Measurements from ENCODE around the gene MAP4K2. TPM values are rescaled to one million over a fixed set of nuclear protein-coding genes. Genes with fewer than 3 reads are reported as not detected.

The MAP4K2 gene
- total RNA-seq, 1 experiment from 2014 or later: 24.5 TPM

GRCh38 chr11:64805481-64805880, 2.5 kb upstream of the MAP4K2 start:
- no peak for ATAC-seq
- no peak overlapping the region for H3K4me3 Mint-ChIP-seq
- peaks cover 15% of the 10 kb centered on the region; the same call in 1 of the 2 replicates for H3K36me3 Mint-ChIP-seq
- no peaks in the 10 kb centered on the region for H3K9me3 Mint-ChIP-seq
- no peaks in the 10 kb centered on the region for H3K27me3 Mint-ChIP-seq (ENCODE audit: low read depth)
- H3K4me1 Mint-ChIP-seq: peaks cover 16% of the 10 kb centered on the region
- DNase-seq (ENCODE audit: low spot score): no peak
- CTCF ChIA-PET: interaction anchor here (0.8 to 3.7 kb wide), 3 partner anchors 18 to 83 kb away, joined by 3 to 33 read pairs (median 5); no protein-coding TSS in a partner anchor
- TF ChIP-seq E2F5 (CRISPR knock-in tag; IDR thresholded peaks at IDR 0.05): no peak
- TF ChIP-seq FOXP4 (CRISPR knock-in tag; IDR thresholded peaks at IDR 0.05): no peak
- no peak for TF ChIP-seq NFYB (CRISPR knock-in tag; conservative IDR thresholded peaks at IDR 0.05; ENCODE audit: low read depth)
- TF ChIP-seq IRF2 (CRISPR knock-in tag; IDR thresholded peaks at IDR 0.05; ENCODE audit: borderline replicate concordance, low read depth): no peak
- TF ChIP-seq ZNF512 (CRISPR knock-in tag; IDR thresholded peaks at IDR 0.05; ENCODE audit: borderline replicate concordance): no peak
- TF ChIP-seq MAX (CRISPR knock-in tag; IDR thresholded peaks at IDR 0.05): no peak
- H3K27ac Mint-ChIP-seq: no peak overlapping the region
- POLR2A ChIA-PET: no interaction called here

- Mint-ChIP-seq H3K36me3 (peaks cover 15% of the 10 kb centered on the region; the same call in 1 of the 2 replicates), H3K27me3 (ENCODE audit: low read depth) (no peaks in the 10 kb centered on the region), H3K9me3 (no peaks in the 10 kb centered on the region), H3K27ac (peak overlapping the region; percentile 99), H3K4me1 (peaks cover 15% of the 10 kb centered on the region), H3K4me3 (peak overlapping the region; percentile 92)
- ATAC-seq (peak; percentile 7), DNase-seq (ENCODE audit: low spot score) (peak; percentile 53)
- ChIA-PET CTCF (interaction anchor here (0.7 to 3.7 kb wide), 26 partner anchors 8 to 400 kb away, joined by 3 to 33 read pairs (median 4); partner anchors contain the start of genes ARL2, CDC42BPG, GPHA2 and PPP2R5B), POLR2A (interaction anchor here (0.6 to 2.3 kb wide), 3 partner anchors 26 to 206 kb away, joined by 3 to 17 read pairs (median 3); partner anchors contain the start of gene SF1)
- TF ChIP-seq EMX1 (CRISPR knock-in tag; IDR thresholded peaks at IDR 0.05) (no peak), FOXK1 (CRISPR knock-in tag; IDR thresholded peaks at IDR 0.05) (no peak), MXD4 (CRISPR knock-in tag; IDR thresholded peaks at IDR 0.05; ENCODE audit: borderline replicate concordance) (no peak), ZNF532 (CRISPR knock-in tag; IDR thresholded peaks at IDR 0.05; ENCODE audit: borderline replicate concordance) (no peak), STAT6 (CRISPR knock-in tag; conservative IDR thresholded peaks at IDR 0.05; ENCODE audit: low read depth) (no peak), JAZF1 (CRISPR knock-in tag; IDR thresholded peaks at IDR 0.05) (no peak), ZNF232 (CRISPR knock-in tag; IDR thresholded peaks at IDR 0.05) (no peak), PREB (CRISPR knock-in tag; IDR thresholded peaks at IDR 0.05; ENCODE audit: borderline replicate concordance) (no peak), GTF2I (CRISPR knock-in tag; conservative IDR thresholded peaks at IDR 0.05) (no peak), USF2 (CRISPR knock-in tag; IDR thresholded peaks at IDR 0.05) (no peak)
Measured at GRCh38 chr11:64804346-64805210, 1.6 kb upstream of the MAP4K2 start.
